Hair follicular keratinocyte (primary cell): Measurements from ENCODE around the gene CFAP97D2. TPM values are rescaled to one million over a fixed set of nuclear protein-coding genes. Genes with fewer than 3 reads are reported as not detected.

Experiments used
- total RNA-seq: library from RNA; depleted of rRNA; stranded (reverse); fragments of >200 nt; gene quantifications from 2 replicates; pipeline ENCODE4 v1.2.3, GENCODE V29; 2015

The CFAP97D2 gene
- not detected in 2 replicates for total RNA-seq

GRCh38 chr13:114179087-114179658 lies at the start of gene CFAP97D2:
Gene CFAP97D2, plus strand, starts transcription at chr13:114179257. Its CDS starts 74 bp downstream, at chr13:114179331.

GRCh38 chr13:114132419-114133121 lies 46.5 kb upstream of the CFAP97D2 start, which contains the start of gene RASA3:
Gene RASA3, minus strand, starts transcription at chr13:114132623. Its CDS starts 134 bp downstream, at chr13:114132489.

GRCh38 chr13:114234645-114235421 lies 55.8 kb downstream of the CFAP97D2 start, which contains the start of gene CDC16:
Gene CDC16, plus strand, starts transcription at chr13:114234897. Its CDS starts 188 bp downstream, at chr13:114235085.

Other genes starting within 250 kb of the CFAP97D2 start
- gene C13orf46, start 205.2 kb upstream of the CFAP97D2 start, total RNA-seq, result not detected in 2 replicates
- gene RASA3, start 46.6 kb upstream of the CFAP97D2 start, total RNA-seq, result 4.1 and 6.6 TPM in 2 replicates
- gene CDC16, start 55.6 kb downstream of the CFAP97D2 start, total RNA-seq, result 18.5 and 29.0 TPM in 2 replicates
- 21.1 and 21.5 TPM in 2 replicates for gene UPF3A, start 102.3 kb downstream of the CFAP97D2 start, total RNA-seq
- 16.3 and 30.1 TPM in 2 replicates for gene CHAMP1, start 135.2 kb downstream of the CFAP97D2 start, total RNA-seq